ENCODE data around the gene USP14.
A peak's percentile ranks its signal among the peaks of the same experiment; 100 is the strongest.

DNA sequence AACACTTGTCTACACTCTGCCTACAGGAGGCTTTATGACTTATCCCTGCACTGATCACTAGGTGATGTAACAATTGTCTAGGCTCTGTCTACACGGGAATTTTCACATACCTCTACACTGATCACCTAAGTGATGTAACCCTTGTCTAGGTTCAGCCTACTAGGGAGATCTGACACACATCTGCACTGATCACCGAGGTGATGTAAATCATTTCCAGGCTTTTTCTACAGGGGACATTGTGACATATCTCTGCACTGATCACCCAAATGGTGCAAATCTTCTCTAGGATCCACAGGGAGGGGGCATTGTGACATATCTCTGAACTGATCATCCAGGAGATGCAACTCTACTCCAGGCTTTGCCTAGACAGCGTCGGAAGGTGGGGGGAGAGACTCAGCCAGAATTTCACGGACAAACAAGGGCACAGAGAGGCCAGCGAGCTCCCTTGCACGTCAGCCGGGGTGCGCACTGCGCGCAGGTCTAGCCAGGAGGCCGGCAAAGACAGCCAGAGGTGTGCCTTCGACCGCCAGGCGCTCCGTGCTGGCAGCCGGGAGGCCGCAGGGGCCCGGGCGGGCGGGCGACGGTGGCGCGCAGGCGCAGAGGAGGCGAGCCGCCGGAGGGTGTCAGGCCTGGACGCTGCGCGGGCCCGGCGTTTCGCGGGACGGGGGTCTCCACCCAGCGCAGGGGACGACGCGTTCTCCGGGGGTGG lies 46.9 kb upstream of the USP14 start:
- 0 out of 2 replicates have a peak, but pooled peaks have one; percentile 12 for TF ChIP-seq POLR2A (IDR thresholded peaks at IDR 0.05; ENCODE audit: low read length)
- TF ChIP-seq PHF8 (IDR thresholded peaks at IDR 0.05; ENCODE audit: borderline replicate concordance, low read depth), result no peak
- TF ChIP-seq EP300 (IDR thresholded peaks at IDR 0.05), result no peak
- TF ChIP-seq, protein P1, sequence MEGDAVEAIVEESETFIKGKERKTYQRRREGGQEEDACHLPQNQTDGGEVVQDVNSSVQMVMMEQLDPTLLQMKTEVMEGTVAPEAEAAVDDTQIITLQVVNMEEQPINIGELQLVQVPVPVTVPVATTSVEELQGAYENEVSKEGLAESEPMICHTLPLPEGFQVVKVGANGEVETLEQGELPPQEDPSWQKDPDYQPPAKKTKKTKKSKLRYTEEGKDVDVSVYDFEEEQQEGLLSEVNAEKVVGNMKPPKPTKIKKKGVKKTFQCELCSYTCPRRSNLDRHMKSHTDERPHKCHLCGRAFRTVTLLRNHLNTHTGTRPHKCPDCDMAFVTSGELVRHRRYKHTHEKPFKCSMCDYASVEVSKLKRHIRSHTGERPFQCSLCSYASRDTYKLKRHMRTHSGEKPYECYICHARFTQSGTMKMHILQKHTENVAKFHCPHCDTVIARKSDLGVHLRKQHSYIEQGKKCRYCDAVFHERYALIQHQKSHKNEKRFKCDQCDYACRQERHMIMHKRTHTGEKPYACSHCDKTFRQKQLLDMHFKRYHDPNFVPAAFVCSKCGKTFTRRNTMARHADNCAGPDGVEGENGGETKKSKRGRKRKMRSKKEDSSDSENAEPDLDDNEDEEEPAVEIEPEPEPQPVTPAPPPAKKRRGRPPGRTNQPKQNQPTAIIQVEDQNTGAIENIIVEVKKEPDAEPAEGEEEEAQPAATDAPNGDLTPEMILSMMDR (IDR thresholded peaks at IDR 0.05), result no peak
- no peak for TF ChIP-seq REST (IDR thresholded peaks at IDR 0.05)
